D721Med (cell line): ENCODE results near the gene ARTN.

ENCODE experiments used
- DNase-seq: peaks from one replicate; pipeline ENCODE4 v3.0.0; 2011; ENCODE audit warnings: low spot score; ENCODE audit not compliant: insufficient read length
- FAIRE-seq: peaks from 2 replicates; lab custom pipeline; 2011; peaks lifted over from hg19 to GRCh38; lab: Jason Lieb, UNC
- CTCF ChIP-seq: IDR thresholded peaks from 2 replicates; pipeline ENCODE4 v1.5.1; 2012; ENCODE audit warnings: mild to moderate bottlenecking, control low read depth; ENCODE audit not compliant: insufficient read depth; ENCODE audit errors: missing control alignments

Gene ARTN

GRCh38 chr1:43981135-43981491, 47.5 kb downstream of the ARTN start:
- DNase-seq (no peak), FAIRE-seq (no peak)
- no peak for TF ChIP-seq CTCF

- FAIRE-seq (no peak), DNase-seq (no peak)
- TF ChIP-seq CTCF: no peak
Observed at GRCh38 chr1:43981636-43982035, 48.0 kb downstream of the ARTN start.

- TF ChIP-seq CTCF: no peak
- FAIRE-seq: no peak
- no peak for DNase-seq
Observed at GRCh38 chr1:43982241-43982640, 48.6 kb downstream of the ARTN start.

GRCh38 chr1:43982808-43983207, 49.2 kb downstream of the ARTN start:
- TF ChIP-seq CTCF: no peak
- no peak for DNase-seq
- no peak for FAIRE-seq

GRCh38 chr1:43983253-43983899, 49.8 kb downstream of the ARTN start:
- no peak for TF ChIP-seq CTCF
- DNase-seq: no peak
- no peak for FAIRE-seq

GRCh38 chr1:43984855-43985254, 51.3 kb downstream of the ARTN start:
- TF ChIP-seq CTCF: no peak
- DNase-seq (no peak), FAIRE-seq (no peak)

- DNase-seq: no peak
- FAIRE-seq: no peak
- TF ChIP-seq CTCF: no peak
Observed at GRCh38 chr1:43985984-43986595, 52.5 kb downstream of the ARTN start.
